ENCODE measurements around the gene TLR10.

TLR10 gene

DNA sequence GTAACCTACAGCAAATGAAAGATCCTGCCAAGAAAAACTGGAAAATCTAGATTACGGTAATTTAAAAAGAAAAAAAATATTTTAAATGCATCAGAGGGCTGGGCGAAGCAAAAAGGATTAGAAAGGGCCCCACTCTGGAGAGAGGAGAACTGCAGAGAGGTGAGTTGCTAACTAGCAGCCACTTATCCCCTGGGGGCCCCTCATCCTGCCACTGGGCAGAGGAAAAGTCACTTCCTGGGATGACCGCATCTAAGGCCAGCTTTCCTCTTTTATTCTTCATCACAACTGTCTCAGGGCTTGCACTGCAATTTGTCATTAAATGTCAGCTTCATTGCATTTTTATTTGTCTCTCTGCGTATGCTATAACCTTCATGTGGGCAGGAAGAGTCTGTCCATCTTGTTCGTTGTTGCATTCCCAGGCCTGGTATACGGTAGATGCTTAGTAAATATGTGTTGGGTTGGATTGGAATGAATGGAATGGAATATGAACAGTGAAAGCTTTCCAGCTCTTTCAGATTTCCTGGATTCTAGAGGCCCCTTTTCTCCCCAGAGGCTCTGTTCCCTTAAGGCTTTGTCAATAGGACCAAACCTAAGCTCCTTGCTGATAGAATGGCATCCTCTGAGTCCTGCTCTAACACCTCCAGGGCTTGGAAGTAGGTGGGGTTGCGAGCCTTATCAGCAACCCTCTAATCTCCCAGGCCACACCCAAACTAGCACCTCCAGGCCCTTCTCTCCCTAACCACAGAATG lies 58.9 kb downstream of the TLR10 start:
- DNase-seq: peak; percentile 62

DNA sequence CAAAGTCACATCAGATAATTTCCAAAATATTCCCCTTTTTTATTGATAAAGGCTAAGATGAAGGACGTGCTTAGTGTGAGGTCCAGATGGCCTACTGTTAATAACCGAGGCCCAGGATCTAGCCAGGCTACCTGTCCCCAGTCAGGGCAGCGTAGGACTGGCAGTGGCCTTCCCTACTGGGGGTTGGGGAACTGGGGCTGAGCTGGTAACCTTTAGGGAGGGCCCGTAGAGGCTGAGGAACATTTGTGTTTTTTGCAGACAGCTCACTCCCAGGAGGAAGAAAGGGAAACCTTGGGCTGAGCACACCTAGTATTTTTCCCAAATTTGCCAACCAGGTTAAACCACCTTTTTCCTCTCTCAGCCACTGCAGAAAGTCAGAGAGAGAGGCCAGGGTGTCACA lies 59.7 kb downstream of the TLR10 start:
- DNase-seq: no peak

Data from fibroblast of upper back skin (primary cell).